IMR-90 (cell line): ENCODE data around the gene LRPAP1. TPM values are rescaled to one million over a fixed set of nuclear protein-coding genes. Genes with fewer than 3 reads are reported as not detected.
"Not testable (repeated sequence)": the region's sequence is repeated elsewhere in the genome, so short reads cannot be mapped to it uniquely, and the experiment has no call there.

Experiments used
- ATAC-seq: fragments of 200-7000 bp; cut with Tn5 transposase; 2 replicates; pipeline ENCODE4 v1.9.1; 2020; ENCODE audit warnings: low read depth, mild to moderate bottlenecking, moderate library complexity
- BruUV-seq: library from RNA; stranded (reverse); fragments of 400-500 nt; replicated peaks from 2 replicates; lab custom pipeline; 2021; lab: Mats Ljungman, UMichigan
- CTCF ChIA-PET: fragments of 300-600 bp; formaldehyde crosslinking; extraction: SDS; loops from one replicate; lab custom pipeline; 2021; ENCODE audit warnings: antibody characterized with exemption; lab: Yijun Ruan, JAX
- POLR2A ChIA-PET: fragments of 300-600 bp; sonication (Branson Sonifier 250); formaldehyde crosslinking; loops from one replicate; lab custom pipeline; 2022; ENCODE audit warnings: antibody characterized with exemption; ENCODE audit not compliant: unreplicated experiment; lab: Charles Lee
- DNase-seq: peaks from one replicate; pipeline ENCODE4 v3.0.0; 2013
- H2AFZ ChIP-seq: replicated peaks from 2 replicates; pipeline ENCODE3; 2013; ENCODE audit warnings: low read length, mild to moderate bottlenecking; ENCODE audit not compliant: poor library complexity
- H2AK5ac ChIP-seq: 2 replicates; pipeline ENCODE4 v1.6.1; 2013; ENCODE audit warnings: low read depth, low read length, inconsistent platforms
- H2AK9ac ChIP-seq: replicated peaks from 2 replicates; pipeline ENCODE3; 2013; ENCODE audit warnings: mild to moderate bottlenecking, low read depth, low read length, moderate library complexity; ENCODE audit not compliant: poor library complexity
- H2BK120ac ChIP-seq: 2 replicates; pipeline ENCODE4 v1.6.1; 2013; ENCODE audit warnings: low read depth, low read length, inconsistent platforms
- H2BK15ac ChIP-seq: 3 replicates; pipeline ENCODE4 v1.6.1; 2013; ENCODE audit warnings: low read depth, low read length, inconsistent platforms
- H2BK20ac ChIP-seq: 2 replicates; pipeline ENCODE4 v1.6.1; 2013; ENCODE audit warnings: low read depth, mild to moderate bottlenecking, inconsistent platforms, low read length, moderate library complexity
- H2BK5ac ChIP-seq: 2 replicates; pipeline ENCODE4 v1.6.1; 2013; ENCODE audit warnings: mild to moderate bottlenecking, low read depth, low read length, inconsistent platforms; ENCODE audit not compliant: poor library complexity, severe bottlenecking
- H3K14ac ChIP-seq: replicated peaks from 2 replicates; pipeline ENCODE4 v1.6.1; 2013; ENCODE audit warnings: low read depth, low read length, inconsistent platforms
- H3K18ac ChIP-seq: 2 replicates; pipeline ENCODE4 v1.6.1; 2013; ENCODE audit warnings: low read depth, low read length, control low read depth
- H3K23ac ChIP-seq: 2 replicates; pipeline ENCODE4 v1.6.1; 2013; ENCODE audit warnings: low read depth, low read length, inconsistent platforms
- H3K27ac ChIP-seq: 2 replicates; pipeline ENCODE4 v1.5.1; 2013; ENCODE audit warnings: mild to moderate bottlenecking, control low read depth, low read length; ENCODE audit not compliant: insufficient read depth
- H3K27me3 ChIP-seq: 2 replicates; pipeline ENCODE4 v1.6.1; 2013; ENCODE audit warnings: low read length; ENCODE audit not compliant: control insufficient read depth, insufficient read depth
- H3K36me3 ChIP-seq: 2 replicates; pipeline ENCODE4 v1.6.1; 2013; ENCODE audit warnings: low read length, mixed read lengths; ENCODE audit not compliant: control insufficient read depth, insufficient read depth
- H3K4ac ChIP-seq: 2 replicates; pipeline ENCODE4 v1.6.1; 2013; ENCODE audit warnings: low read depth, low read length, inconsistent platforms
- H3K4me1 ChIP-seq: 2 replicates; pipeline ENCODE4 v1.6.1; 2013; ENCODE audit warnings: low read length, mixed read lengths; ENCODE audit not compliant: control insufficient read depth, insufficient read depth
- H3K4me2 ChIP-seq: 2 replicates; pipeline ENCODE4 v1.6.1; 2013; ENCODE audit warnings: low read depth, mild to moderate bottlenecking, control low read depth, low read length, moderate library complexity
- H3K4me3 ChIP-seq: 2 replicates; pipeline ENCODE4 v1.5.1; 2013; ENCODE audit warnings: low read depth, mild to moderate bottlenecking, control low read depth, low read length, moderate library complexity; ENCODE audit not compliant: insufficient read depth
- H3K56ac ChIP-seq: 2 replicates; pipeline ENCODE4 v1.6.1; 2013; ENCODE audit warnings: low read length, inconsistent platforms; ENCODE audit not compliant: insufficient read depth; ENCODE audit errors: extremely low read depth
- H3K79me1 ChIP-seq, 2 experiments: 2 replicates each; pipeline ENCODE4 v1.6.1; 2013; ENCODE audit warnings: low read length in 2 of 2, inconsistent platforms in 1 of 2, low read depth in 1 of 2
- H3K9ac ChIP-seq: 2 replicates; pipeline ENCODE4 v1.6.1; 2013; ENCODE audit warnings: low read depth, low read length, control low read depth
- H3K9me1 ChIP-seq: 2 replicates; pipeline ENCODE4 v1.6.1; 2013; ENCODE audit warnings: low read length, inconsistent platforms; ENCODE audit not compliant: insufficient read depth
- H3K9me3 ChIP-seq: 2 replicates; pipeline ENCODE4 v1.6.1; 2013; ENCODE audit warnings: low read length; ENCODE audit not compliant: control insufficient read depth, insufficient read depth
- H4K20me1 ChIP-seq: 2 replicates; pipeline ENCODE4 v1.6.1; 2013; ENCODE audit warnings: low read length, inconsistent platforms; ENCODE audit not compliant: insufficient read depth
- H4K5ac ChIP-seq: 2 replicates; pipeline ENCODE4 v1.6.1; 2013; ENCODE audit warnings: mild to moderate bottlenecking, low read depth, low read length, control low read depth
- H4K8ac ChIP-seq, 2 experiments: 2 replicates each; pipeline ENCODE4 v1.6.1; 2013; ENCODE audit warnings: low read depth in 2 of 2, low read length in 2 of 2, control low read depth in 1 of 2, inconsistent platforms in 1 of 2
- H4K91ac ChIP-seq: 2 replicates; pipeline ENCODE4 v1.6.1; 2013; ENCODE audit warnings: low read depth, low read length, inconsistent platforms; ENCODE audit not compliant: insufficient read depth
- WGBS, 2 experiments: methylation state at CpG; one replicate each; pipeline versions ENCODE4 v1.1.5 to v1.1.7; 2013; ENCODE audit warnings: missing lambda C conversion rate in 2 of 2; ENCODE audit not compliant: insufficient read length in 1 of 2; ENCODE audit errors: extremely low coverage in 2 of 2; 5-methylcytosine and 5-hydroxymethylcytosine counted together
- dilution Hi-C: fragments of 300-500 bp; cut with HindIII; formaldehyde crosslinking; loops from one replicate; pipeline ENCODE4 v1.14.3; 2018; ENCODE audit warnings: low sequenced_read_pairs; ENCODE audit not compliant: unreplicated experiment
- in situ Hi-C: fragments of 300-500 bp; cut with MboI; formaldehyde crosslinking; loops from 3 replicates; pipeline ENCODE4 v1.14.3; 2019; ENCODE audit warnings: low sequenced_read_pairs, inconsistent platforms, mixed read lengths
- intact Hi-C: fragments of 100-400 bp; cut with micrococcal nuclease; formaldehyde crosslinking; loops from 2 replicates; pipeline ENCODE4 v1.10.0; 2022
- polyA plus RNA-seq, 3 experiments: library from polyadenylated mRNA; depleted of rRNA; stranded (reverse); fragments of >200 nt; gene quantifications; 2 replicates each; pipeline ENCODE4 v1.2.3, GENCODE V29; 2012; ENCODE audit warnings: low replicate concordance in 1 of 3
- total RNA-seq: library from RNA; depleted of rRNA; stranded (reverse); fragments of >200 nt; gene quantifications from 2 replicates; pipeline ENCODE4 v1.2.3, GENCODE V29; 2012

The LRPAP1 gene
- total and polyA plus RNA-seq, 2 of the 4 experiments (the other 2 are of a cell fraction) = 135 to 175 TPM

GRCh38 chr4:3511601-3512000 is 20.6 kb downstream of the LRPAP1 start:
- BruUV-seq, dilution Hi-C loops, H2BK20ac ChIP-seq: not testable (repeated sequence)

More at GRCh38 chr4:3511601-3512000, 20.6 kb downstream of the LRPAP1 start:
- H4K8ac ChIP-seq, H3K4me3 ChIP-seq, H3K56ac ChIP-seq, H3K23ac ChIP-seq, H3K27me3 ChIP-seq, H3K9me3 ChIP-seq, H2BK15ac ChIP-seq, H3K4me1 ChIP-seq, POLR2A ChIA-PET, intact Hi-C loops, in situ Hi-C loops, H3K14ac ChIP-seq, H2BK120ac ChIP-seq, CTCF ChIA-PET, H2AFZ ChIP-seq, H4K5ac ChIP-seq, DNase-seq, H2AK9ac ChIP-seq, H4K20me1 ChIP-seq, H3K9me1 ChIP-seq, H3K18ac ChIP-seq, H3K27ac ChIP-seq, H4K91ac ChIP-seq, H2AK5ac ChIP-seq, ATAC-seq, H3K4ac ChIP-seq, H2BK5ac ChIP-seq, H3K9ac ChIP-seq, H3K4me2 ChIP-seq: not testable (repeated sequence)
- 100% methylated on average over 4 of the region's 27 CpGs; no CpG with 5 or more reads in 1 of the 2 experiments for WGBS, 2 experiments
- peaks cover 4 to 17% of the 10 kb centered on the region in 2 experiments; a peak in 3 of 4 replicates for H3K79me1 ChIP-seq
- peaks cover 54% of the 10 kb centered on the region for H3K36me3 ChIP-seq
